SH-SY5Y (cell line): Measurements from ENCODE around the gene PLK5.

Source experiments
- GATA2 ChIP-seq: IDR thresholded peaks from 2 replicates; pipeline ENCODE4 v1.6.1; 2011; ENCODE audit warnings: mild to moderate bottlenecking, low read depth, low read length
- GATA3 ChIP-seq: IDR thresholded peaks from 2 replicates; pipeline ENCODE4 v1.6.1; 2011; ENCODE audit warnings: low read depth, mild to moderate bottlenecking, low read length, moderate library complexity

DNA sequence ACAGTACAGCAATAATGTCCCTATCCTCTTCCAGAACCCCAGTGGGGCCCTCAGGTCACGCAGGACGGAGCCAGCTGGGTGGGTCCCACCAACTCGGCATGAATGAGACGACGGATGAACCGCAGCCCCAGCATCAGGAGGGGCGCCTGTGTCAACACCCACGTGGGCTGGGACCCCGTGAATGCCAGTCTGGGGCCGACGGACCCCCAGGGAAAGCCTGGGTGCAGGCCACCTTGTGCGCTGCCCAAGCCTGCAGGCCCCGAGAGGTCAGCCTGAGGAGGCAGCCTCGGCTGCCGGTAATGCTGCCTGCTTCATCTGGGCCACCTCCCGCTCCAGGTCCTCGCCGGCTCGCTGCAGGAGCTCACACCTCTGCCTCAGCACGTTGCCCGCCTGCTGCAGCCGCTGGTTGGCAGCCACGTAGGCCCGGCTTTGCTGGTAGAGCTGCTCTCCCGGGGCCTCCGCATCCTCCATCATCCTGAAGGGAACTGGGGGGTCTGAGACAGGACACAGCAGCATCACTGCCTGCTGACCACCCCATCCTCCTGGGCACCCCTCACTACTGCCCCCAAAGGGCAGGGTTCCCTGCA is 49.0 kb upstream of the PLK5 start:
- no peak for TF ChIP-seq GATA2
- no peak for TF ChIP-seq GATA3
